Thyroid gland (tissue), 4 donors: ENCODE results near the gene LDLRAD4. TPM values are rescaled to one million over a fixed set of nuclear protein-coding genes. Genes with fewer than 3 reads are reported as not detected.

Experiments used
- DNase-seq, 2 donors: peaks; one replicate each; pipeline ENCODE4 v3.0.0-alpha.2; 2019
- H3K27ac ChIP-seq, 3 donors: fragments of 200-600 bp; sonication (generic); 1 replicate in 2 of 3; 2 replicates in 1 of 3; pipeline ENCODE4 v1.5.1; 2016 to 2019; ENCODE audit warnings: mild to moderate bottlenecking in 1 of 3, moderate library complexity in 1 of 3
- H3K27me3 ChIP-seq: fragments of 200-600 bp; sonication (generic); one replicate; pipeline ENCODE4 v1.5.1; 2019
- H3K36me3 ChIP-seq, 2 donors: fragments of 200-600 bp; sonication (generic); one replicate each; pipeline ENCODE4 v1.5.1; 2016 to 2019
- H3K4me1 ChIP-seq, 2 donors: fragments of 200-600 bp; sonication (generic); one replicate each; pipeline ENCODE4 v1.5.1; 2017 to 2019
- H3K4me3 ChIP-seq, 3 donors: fragments of 200-600 bp; sonication (generic); replicated peaks in 1 of 3; 1 replicate in 2 of 3; 2 replicates in 1 of 3; pipeline ENCODE4 v1.5.1; 2016; ENCODE audit warnings: mild to moderate bottlenecking in 1 of 3
- H3K9me3 ChIP-seq: fragments of 200-600 bp; sonication (generic); one replicate; pipeline ENCODE4 v1.5.1; 2017
- CTCF ChIP-seq, 6 experiments: fragments of 200-600 bp in 3 of 6; fragments of 450-650 bp in 3 of 6; sonication (generic) in 3 of 6; IDR thresholded peaks; one replicate each; pipeline ENCODE4 v1.5.1; 2016 to 2019; ENCODE audit warnings: antibody characterized with exemption in 6 of 6, mild to moderate bottlenecking in 2 of 6, inconsistent platforms in 1 of 6, moderate library complexity in 1 of 6
- POLR2A ChIP-seq, 2 donors: fragments of 450-650 bp; IDR thresholded peaks; one replicate each; pipeline ENCODE4 v1.6.1; 2017; ENCODE audit warnings: antibody characterized with exemption in 2 of 2, mild to moderate bottlenecking in 2 of 2, moderate library complexity in 1 of 2
- WGBS, 2 donors: methylation state at CpG; one replicate each; pipeline ENCODE4 v1.1.5; 2017; 5-methylcytosine and 5-hydroxymethylcytosine counted together
- intact Hi-C: fragments of 100-400 bp; cut with DNase I; formaldehyde crosslinking; loops from one replicate; pipeline ENCODE4 v1.15.1; 2023
- total RNA-seq, 4 donors: library from RNA; depleted of rRNA; stranded (reverse); fragments of >200 nt; gene quantifications; one replicate each; pipeline ENCODE4 v1.2.3, GENCODE V29; 2016

LDLRAD4 gene
- total RNA-seq, 4 donors from 2014 or later, result 23.7 to 35.7 (median 29.7) TPM

- TF ChIP-seq POLR2A (IDR thresholded peaks at IDR 0.05) (no peak), CTCF (IDR thresholded peaks at IDR 0.05) (no peak)
- Histone ChIP-seq H3K4me3 (no peak overlapping the region), H3K27me3 (no peaks in the 10 kb centered on the region), H3K36me3 (no peaks in the 10 kb centered on the region), H3K27ac (no peak overlapping the region), H3K9me3 (no peaks in the 10 kb centered on the region), H3K4me1 (peaks cover 15 to 17% of the 10 kb centered on the region in 2 donors)
- intact Hi-C loops, result no loop called here
- WGBS, 2 donors, result 93 to 94% methylated on average over 4 of the region's 4 CpGs
- no peak for DNase-seq
Measured at GRCh38 chr18:13187498-13187897, 31.1 kb upstream of the LDLRAD4 start.

GRCh38 chr18:13191031-13191430 lies 27.5 kb upstream of the LDLRAD4 start:
- no peak overlapping the region for H3K4me3 ChIP-seq
- H3K9me3 ChIP-seq, result no peaks in the 10 kb centered on the region
- H3K27ac ChIP-seq, result no peak overlapping the region
- no peaks in the 10 kb centered on the region for H3K27me3 ChIP-seq
- no peak for DNase-seq
- 56 to 61% methylated on average over 3 of the region's 3 CpGs for WGBS, 2 donors
- intact Hi-C loops, result no loop called here
- no peaks in the 10 kb centered on the region for H3K36me3 ChIP-seq
- peaks cover 6 to 7% of the 10 kb centered on the region in 2 donors for H3K4me1 ChIP-seq
- TF ChIP-seq CTCF (IDR thresholded peaks at IDR 0.05) (no peak), POLR2A (IDR thresholded peaks at IDR 0.05) (no peak)

GRCh38 chr18:13191779-13192178 lies 26.8 kb upstream of the LDLRAD4 start:
- H3K4me3 ChIP-seq, result no peak overlapping the region
- peak; percentile 84 to 89 for DNase-seq
- H3K27ac ChIP-seq, result peak overlapping the region in 1 of 3 donors; percentile 30
- 29 to 33% methylated on average over 7 of the region's 7 CpGs for WGBS, 2 donors
- TF ChIP-seq POLR2A (IDR thresholded peaks at IDR 0.05) (no peak), CTCF (IDR thresholded peaks at IDR 0.05) (no peak)
- no peaks in the 10 kb centered on the region for H3K9me3 ChIP-seq
- no peaks in the 10 kb centered on the region for H3K27me3 ChIP-seq
- intact Hi-C loops, result no loop called here
- H3K36me3 ChIP-seq, result no peaks in the 10 kb centered on the region
- peaks cover 5% of the 10 kb centered on the region in 2 donors for H3K4me1 ChIP-seq

- DNase-seq, result no peak
- H3K9me3 ChIP-seq, result no peaks in the 10 kb centered on the region
- H3K4me1 ChIP-seq, result peaks cover 5% of the 10 kb centered on the region in 2 donors
- H3K36me3 ChIP-seq, result no peaks in the 10 kb centered on the region
- no peaks in the 10 kb centered on the region for H3K27me3 ChIP-seq
- intact Hi-C loops, result no loop called here
- H3K27ac ChIP-seq, result no peak overlapping the region
- H3K4me3 ChIP-seq, result no peak overlapping the region
- no peak for TF ChIP-seq CTCF (IDR thresholded peaks at IDR 0.05)
- TF ChIP-seq POLR2A (IDR thresholded peaks at IDR 0.05), result no peak
- WGBS, 2 donors, result 89 to 92% methylated on average over 2 of the region's 2 CpGs
Measured at GRCh38 chr18:13192970-13193369, 25.6 kb upstream of the LDLRAD4 start.

GRCh38 chr18:13194239-13194638 lies 24.3 kb upstream of the LDLRAD4 start:
- H3K9me3 ChIP-seq, result no peaks in the 10 kb centered on the region
- 85 to 87% methylated on average over 2 of the region's 2 CpGs for WGBS, 2 donors
- DNase-seq, result no peak
- intact Hi-C loops, result no loop called here
- H3K27ac ChIP-seq, result no peak overlapping the region
- TF ChIP-seq CTCF (IDR thresholded peaks at IDR 0.05), result no peak
- TF ChIP-seq POLR2A (IDR thresholded peaks at IDR 0.05), result no peak
- H3K4me3 ChIP-seq, result no peak overlapping the region
- H3K4me1 ChIP-seq, result peaks cover 5% of the 10 kb centered on the region in 2 donors
- no peaks in the 10 kb centered on the region for H3K36me3 ChIP-seq
- H3K27me3 ChIP-seq, result no peaks in the 10 kb centered on the region
